GM12874 (cell line): ENCODE data around the gene MYH11.

Source experiments
- CTCF ChIP-seq: IDR thresholded peaks from 2 replicates; pipeline ENCODE4 v1.5.1; 2011; ENCODE audit warnings: low read depth, mild to moderate bottlenecking, control low read depth, low read length, moderate library complexity; ENCODE audit not compliant: insufficient read depth

MYH11 gene

GRCh38 chr16:15873737-15874136, 16.9 kb upstream of the MYH11 start:
- no peak for TF ChIP-seq CTCF

- TF ChIP-seq CTCF, result no peak
These were observed 16.5 kb upstream of the MYH11 start for GRCh38 chr16:15873301-15873700.

GRCh38 chr16:15870011-15870410, 13.2 kb upstream of the MYH11 start:
- TF ChIP-seq CTCF, result no peak

GRCh38 chr16:15866451-15866850, 9.6 kb upstream of the MYH11 start:
- TF ChIP-seq CTCF, result no peak

GRCh38 chr16:15865742-15866141, 8.9 kb upstream of the MYH11 start:
- TF ChIP-seq CTCF, result no peak

GRCh38 chr16:15864939-15865338, 8.1 kb upstream of the MYH11 start:
- TF ChIP-seq CTCF, result no peak

- no peak for TF ChIP-seq CTCF
These were observed 5.2 kb upstream of the MYH11 start for GRCh38 chr16:15861996-15862395.
